GM12872 (cell line): ENCODE results near the gene MXRA7.

Experiments used
- TF ChIP-seq, protein P1 (sequence below): IDR thresholded peaks from 3 replicates; pipeline ENCODE4 v1.5.1; 2011; ENCODE audit warnings: low read depth, mild to moderate bottlenecking, low read length, moderate library complexity; ENCODE audit not compliant: insufficient read depth

The MXRA7 gene

GRCh38 chr17:76670020-76670717 lies 40.6 kb downstream of the MXRA7 start:
- TF ChIP-seq, protein P1, sequence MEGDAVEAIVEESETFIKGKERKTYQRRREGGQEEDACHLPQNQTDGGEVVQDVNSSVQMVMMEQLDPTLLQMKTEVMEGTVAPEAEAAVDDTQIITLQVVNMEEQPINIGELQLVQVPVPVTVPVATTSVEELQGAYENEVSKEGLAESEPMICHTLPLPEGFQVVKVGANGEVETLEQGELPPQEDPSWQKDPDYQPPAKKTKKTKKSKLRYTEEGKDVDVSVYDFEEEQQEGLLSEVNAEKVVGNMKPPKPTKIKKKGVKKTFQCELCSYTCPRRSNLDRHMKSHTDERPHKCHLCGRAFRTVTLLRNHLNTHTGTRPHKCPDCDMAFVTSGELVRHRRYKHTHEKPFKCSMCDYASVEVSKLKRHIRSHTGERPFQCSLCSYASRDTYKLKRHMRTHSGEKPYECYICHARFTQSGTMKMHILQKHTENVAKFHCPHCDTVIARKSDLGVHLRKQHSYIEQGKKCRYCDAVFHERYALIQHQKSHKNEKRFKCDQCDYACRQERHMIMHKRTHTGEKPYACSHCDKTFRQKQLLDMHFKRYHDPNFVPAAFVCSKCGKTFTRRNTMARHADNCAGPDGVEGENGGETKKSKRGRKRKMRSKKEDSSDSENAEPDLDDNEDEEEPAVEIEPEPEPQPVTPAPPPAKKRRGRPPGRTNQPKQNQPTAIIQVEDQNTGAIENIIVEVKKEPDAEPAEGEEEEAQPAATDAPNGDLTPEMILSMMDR, result no peak

DNA sequence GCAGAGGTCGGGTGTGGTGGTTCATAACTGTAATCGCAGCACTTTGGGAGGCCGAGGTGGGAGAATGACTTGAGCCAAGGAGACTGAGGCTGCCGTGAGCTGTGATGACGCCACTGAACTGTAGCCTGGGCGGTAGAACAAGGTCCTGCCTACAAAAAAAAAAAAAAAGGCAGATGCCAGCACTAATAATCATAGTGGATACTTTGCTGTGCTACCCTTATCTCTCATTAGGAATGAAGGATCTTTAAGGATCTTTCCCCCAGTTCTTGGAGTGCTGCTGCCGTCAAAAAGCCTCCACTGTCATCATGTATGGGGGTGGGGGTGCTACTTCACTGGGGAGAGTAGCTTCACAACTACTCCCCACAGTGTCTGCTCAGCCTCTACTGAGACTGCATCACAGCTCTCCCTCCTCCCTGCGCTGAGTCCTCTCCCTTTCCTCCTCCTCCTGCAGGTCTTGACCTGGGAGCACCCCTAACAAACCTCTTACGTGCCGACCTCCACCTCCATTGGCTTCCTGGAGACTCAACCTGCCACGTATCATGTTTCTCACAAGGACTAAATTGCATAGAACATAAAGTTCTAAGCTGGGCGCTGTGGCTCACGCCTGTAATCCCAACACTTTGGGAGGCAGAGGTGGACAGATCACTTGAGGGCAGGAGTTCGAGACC lies 42.8 kb downstream of the MXRA7 start:
- TF ChIP-seq, protein P1, result no peak

DNA sequence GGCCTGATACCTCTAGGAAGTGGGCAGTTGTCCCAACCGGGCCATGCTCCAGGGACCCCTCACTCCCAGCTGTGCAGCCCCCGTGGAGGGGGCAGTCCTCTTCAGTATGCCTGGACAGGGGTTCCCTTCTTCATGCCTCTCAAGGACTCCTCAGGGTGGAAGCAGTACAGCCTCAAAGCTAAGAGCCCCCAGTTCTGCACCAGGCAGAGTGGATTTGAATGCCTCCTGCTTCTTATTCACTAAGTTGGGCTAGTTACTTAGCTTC lies 43.3 kb downstream of the MXRA7 start:
- TF ChIP-seq, protein P1, result no peak

- TF ChIP-seq, protein P1, result no peak
Observed at GRCh38 chr17:76660656-76661042, 50.1 kb downstream of the MXRA7 start.

DNA sequence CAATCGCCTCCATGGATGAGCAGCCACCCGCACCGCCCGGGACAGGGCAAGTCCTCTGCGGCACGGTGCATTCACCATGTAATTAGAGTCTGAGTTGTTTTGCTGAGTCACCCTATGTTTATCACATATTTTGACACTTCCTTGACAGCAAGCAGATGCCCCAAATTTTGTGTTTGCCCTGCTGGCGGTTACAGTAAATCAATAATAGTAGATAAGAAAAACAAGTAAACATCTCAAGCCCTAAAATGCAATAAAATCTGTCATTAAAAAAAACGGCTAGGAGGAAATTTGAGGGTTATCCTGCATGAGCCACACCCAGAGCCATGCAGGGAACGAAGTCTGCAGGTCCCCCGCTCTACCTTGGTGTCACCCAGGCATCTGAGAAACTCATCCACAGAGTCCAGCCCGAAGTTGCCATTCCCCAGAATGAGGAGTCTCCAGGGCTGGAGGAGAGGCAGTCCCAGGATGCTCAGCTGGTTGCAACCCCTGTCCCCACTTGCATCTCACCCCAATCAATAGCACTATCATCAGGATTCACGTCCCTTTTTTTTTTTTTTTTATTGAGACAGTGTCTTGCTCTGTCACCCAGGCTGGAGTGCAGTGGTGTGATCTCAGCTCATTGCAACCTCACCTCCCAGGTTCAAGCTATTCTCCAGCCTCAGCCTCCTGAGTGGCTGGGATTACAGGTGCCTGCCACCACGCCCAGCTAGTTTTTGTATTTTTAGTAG lies 50.7 kb downstream of the MXRA7 start:
- TF ChIP-seq, protein P1, result no peak

- TF ChIP-seq, protein P1, result no peak
Observed at GRCh38 chr17:76658242-76658662, 52.5 kb downstream of the MXRA7 start.

GRCh38 chr17:76657505-76658241 lies 53.1 kb downstream of the MXRA7 start:
- TF ChIP-seq, protein P1, result no peak
